Measurements from ENCODE around the gene FRMD4A. TPM values are rescaled to one million over a fixed set of nuclear protein-coding genes. Genes with fewer than 3 reads are reported as not detected.

Gene FRMD4A
- total and polyA plus RNA-seq, 2 of the 4 experiments (the other 2 are of a cell fraction) = 30.3 to 68.8 TPM

- no peak for TF ChIP-seq CHD1 (IDR thresholded peaks at IDR 0.05; ENCODE audit: low read depth, low read length)
- TF ChIP-seq, protein P1, sequence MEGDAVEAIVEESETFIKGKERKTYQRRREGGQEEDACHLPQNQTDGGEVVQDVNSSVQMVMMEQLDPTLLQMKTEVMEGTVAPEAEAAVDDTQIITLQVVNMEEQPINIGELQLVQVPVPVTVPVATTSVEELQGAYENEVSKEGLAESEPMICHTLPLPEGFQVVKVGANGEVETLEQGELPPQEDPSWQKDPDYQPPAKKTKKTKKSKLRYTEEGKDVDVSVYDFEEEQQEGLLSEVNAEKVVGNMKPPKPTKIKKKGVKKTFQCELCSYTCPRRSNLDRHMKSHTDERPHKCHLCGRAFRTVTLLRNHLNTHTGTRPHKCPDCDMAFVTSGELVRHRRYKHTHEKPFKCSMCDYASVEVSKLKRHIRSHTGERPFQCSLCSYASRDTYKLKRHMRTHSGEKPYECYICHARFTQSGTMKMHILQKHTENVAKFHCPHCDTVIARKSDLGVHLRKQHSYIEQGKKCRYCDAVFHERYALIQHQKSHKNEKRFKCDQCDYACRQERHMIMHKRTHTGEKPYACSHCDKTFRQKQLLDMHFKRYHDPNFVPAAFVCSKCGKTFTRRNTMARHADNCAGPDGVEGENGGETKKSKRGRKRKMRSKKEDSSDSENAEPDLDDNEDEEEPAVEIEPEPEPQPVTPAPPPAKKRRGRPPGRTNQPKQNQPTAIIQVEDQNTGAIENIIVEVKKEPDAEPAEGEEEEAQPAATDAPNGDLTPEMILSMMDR (conservative IDR thresholded peaks at IDR 0.05; ENCODE audit: low read depth, low read length) = no peak
Measured at GRCh38 chr10:14052931-14053330, 277.8 kb downstream of the FRMD4A start (continued).

DNA sequence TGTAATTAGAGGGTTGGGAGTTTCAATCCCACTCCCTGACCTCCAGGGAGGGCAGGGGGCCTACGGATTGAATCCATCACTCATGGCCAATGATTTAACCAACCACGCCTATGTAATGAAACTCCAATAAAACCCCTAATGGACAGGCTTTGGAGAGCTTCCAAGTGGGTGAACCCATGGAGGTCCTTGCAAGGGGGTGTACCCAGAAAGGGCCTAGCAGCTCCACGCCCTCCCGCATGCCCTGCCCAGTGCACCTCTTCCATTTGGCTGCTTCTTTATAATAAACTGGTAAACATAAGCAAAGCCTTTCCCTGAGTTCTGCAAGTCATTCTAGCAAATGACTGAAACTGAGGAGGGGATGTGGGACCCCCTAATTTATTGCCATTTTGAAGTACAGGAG, 280.1 kb downstream of the FRMD4A start:
- Histone ChIP-seq H2AK5ac (ENCODE audit: low read depth, low read length) (no peak overlapping the region), H4K8ac (ENCODE audit: low read depth in 2 of 2, low read length in 2 of 2) (no peak overlapping the region), H3K27me3 (ENCODE audit: control insufficient read depth, insufficient read depth, low read length) (no peaks in the 10 kb centered on the region), H3K56ac (ENCODE audit: extremely low read depth, insufficient read depth, low read length) (no peak overlapping the region), H2BK15ac (ENCODE audit: low read depth, low read length) (no peak overlapping the region), H3K4me1 (ENCODE audit: control insufficient read depth, insufficient read depth, low read length) (no peaks in the 10 kb centered on the region), H4K91ac (ENCODE audit: insufficient read depth, low read depth, low read length) (no peak overlapping the region), H2AK9ac (replicated peaks; ENCODE audit: low read depth, low read length, poor library complexity) (no peak overlapping the region), H3K9me1 (ENCODE audit: insufficient read depth, low read length) (0 out of 2 replicates have a peak, but pooled peaks cover 2% of the 10 kb centered on the region), H3K9me3 (ENCODE audit: control insufficient read depth, insufficient read depth, low read length) (peaks cover 2% of the 10 kb centered on the region; the same call in 1 of the 2 replicates), H3K4ac (ENCODE audit: low read depth, low read length) (no peak overlapping the region), H2BK5ac (ENCODE audit: low read depth, low read length, poor library complexity, severe bottlenecking) (no peak overlapping the region), H3K36me3 (ENCODE audit: control insufficient read depth, insufficient read depth, low read length) (no peaks in the 10 kb centered on the region), H3K9ac (ENCODE audit: low read depth, low read length) (no peak overlapping the region), H3K4me3 (ENCODE audit: insufficient read depth, low read depth, low read length) (no peak overlapping the region), H3K27ac (ENCODE audit: insufficient read depth, low read length) (no peak overlapping the region), H2BK120ac (ENCODE audit: low read depth, low read length) (no peak overlapping the region), H3K14ac (replicated peaks; ENCODE audit: low read depth, low read length) (no peak overlapping the region; the same call in 1 of the 2 replicates), H4K20me1 (ENCODE audit: insufficient read depth, low read length) (no peaks in the 10 kb centered on the region), H3K23ac (ENCODE audit: low read depth, low read length) (no peak overlapping the region), H3K79me1 (ENCODE audit: low read depth in 1 of 2, low read length in 2 of 2) (no peaks in the 10 kb centered on the region), H4K5ac (ENCODE audit: low read depth, low read length) (no peak overlapping the region), H3K4me2 (ENCODE audit: low read depth, low read length) (no peak overlapping the region), H3K18ac (ENCODE audit: low read depth, low read length) (no peak overlapping the region), H2AFZ (replicated peaks; ENCODE audit: low read length, poor library complexity) (no peak overlapping the region), H2BK20ac (ENCODE audit: low read depth, low read length) (no peak overlapping the region)
- no CpG with 5 or more reads among the region's 4 CpGs for WGBS, 2 experiments (ENCODE audit: extremely low coverage in 2 of 2, insufficient read length in 1 of 2)
- intact Hi-C loops (cut with micrococcal nuclease) = no loop called here
- dilution Hi-C loops (cut with HindIII; ENCODE audit: low sequenced_read_pairs, unreplicated experiment) = no loop called here
- TF ChIP-seq USF2 (IDR thresholded peaks at IDR 0.05; ENCODE audit: low read depth, low read length) = no peak
- TF ChIP-seq MXI1 (IDR thresholded peaks at IDR 0.05; ENCODE audit: borderline replicate concordance, low read depth, low read length) = no peak
- no peak for TF ChIP-seq RFX5 (IDR thresholded peaks at IDR 0.05; ENCODE audit: low read depth, low read length)
- no peak for TF ChIP-seq POLR2A (IDR thresholded peaks at IDR 0.05; ENCODE audit: low read depth, low read length)
- no peak for TF ChIP-seq FOS (IDR thresholded peaks at IDR 0.05; ENCODE audit: low read depth, low read length)
- in situ Hi-C loops (cut with MboI; ENCODE audit: low sequenced_read_pairs) = no loop called here
- DNase-seq = no peak
- CTCF ChIA-PET = no interaction called here
- ATAC-seq (ENCODE audit: low read depth) = no peak
- no TSS peak for BruUV-seq (replicated peaks)
- POLR2A ChIA-PET (ENCODE audit: unreplicated experiment) = no interaction called here

Measured in IMR-90 (cell line).